Activated CD4-positive, alpha-beta T cell treated with anti-CD3 and anti-CD28 coated beads, Interleukin-2, amount 10 ng/mL, durations not matched to agents 7 days and 5 days (primary cell): Measurements from ENCODE around the gene VWA8. TPM values are rescaled to one million over a fixed set of nuclear protein-coding genes. Genes with fewer than 3 reads are reported as not detected.
"Not testable (repeated sequence)": the region's sequence is repeated elsewhere in the genome, so short reads cannot be mapped to it uniquely, and the experiment has no call there.

ENCODE experiments used
- CTCF ChIA-PET: fragments of 350-600 bp; sonication (Branson Sonifier 250); formaldehyde crosslinking; loops from one replicate; lab custom pipeline; 2021; ENCODE audit warnings: antibody characterized with exemption; lab: Charles Lee
- POLR2A ChIA-PET: fragments of 350-600 bp; sonication (Branson Sonifier 250); formaldehyde crosslinking; loops from one replicate; lab custom pipeline; 2021; ENCODE audit warnings: antibody characterized with exemption; lab: Charles Lee
- DNase-seq: peaks from one replicate; pipeline ENCODE4 v3.0.0-alpha.2; 2020
- H3K27ac Mint-ChIP-seq: one replicate; pipeline ENCODE4 v1.8.0; 2021; ENCODE audit warnings: mild to moderate bottlenecking, moderate library complexity, mixed read lengths
- H3K27me3 Mint-ChIP-seq: one replicate; pipeline ENCODE4 v1.8.0; 2021; ENCODE audit warnings: mixed read lengths
- H3K36me3 Mint-ChIP-seq: one replicate; pipeline ENCODE4 v1.8.0; 2021; ENCODE audit warnings: low read depth, mixed read lengths
- H3K4me1 Mint-ChIP-seq: one replicate; pipeline ENCODE4 v1.8.0; 2021; ENCODE audit warnings: mixed read lengths
- H3K4me3 Mint-ChIP-seq: one replicate; pipeline ENCODE4 v1.8.0; 2021; ENCODE audit warnings: mild to moderate bottlenecking, moderate library complexity, mixed read lengths
- H3K9me3 Mint-ChIP-seq: one replicate; pipeline ENCODE4 v1.8.0; 2021; ENCODE audit warnings: mixed read lengths
- total RNA-seq, 2 experiments: library from RNA; stranded (reverse); gene quantifications; one replicate each; pipeline ENCODE4 v1.2.3, GENCODE V29; 2021

Gene VWA8
- total RNA-seq, 2 experiments from 2014 or later, result 17.8 to 17.9 TPM

DNA sequence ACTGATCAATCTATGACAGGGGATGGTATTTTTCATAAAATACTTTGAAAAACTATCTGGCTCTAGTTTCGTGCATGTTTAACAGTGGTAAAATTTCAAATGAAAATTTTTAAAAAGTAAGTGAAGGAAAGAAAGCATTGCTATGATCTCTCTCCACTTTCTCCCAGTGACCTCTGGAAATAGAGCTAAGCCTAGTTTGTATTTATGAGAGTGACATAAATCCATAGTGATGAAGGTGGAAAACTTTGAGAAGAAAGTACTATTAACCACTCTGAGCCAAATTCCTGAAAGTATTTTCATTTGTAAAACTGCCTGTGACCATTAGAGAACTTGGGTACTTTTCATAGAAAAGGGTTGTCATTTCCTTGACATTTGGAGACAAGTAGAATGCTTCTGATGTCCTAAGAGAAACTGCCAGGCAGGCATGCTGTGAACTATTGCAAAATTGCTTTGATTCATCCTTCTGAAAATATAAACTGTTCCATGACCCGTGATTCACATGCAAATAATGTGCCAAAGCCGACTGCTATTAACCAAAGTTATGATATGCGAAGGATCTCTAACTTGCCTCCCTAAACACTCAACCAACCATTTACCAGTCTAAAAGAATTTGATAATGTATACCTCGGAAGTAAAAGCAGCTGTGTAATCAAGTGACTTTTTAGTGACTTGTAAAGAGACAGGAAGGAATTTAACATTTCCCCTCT, 133.2 kb downstream of the VWA8 start:
- H3K4me1 Mint-ChIP-seq, result no peaks in the 10 kb centered on the region
- no peak overlapping the region for H3K27ac Mint-ChIP-seq
- H3K27me3 Mint-ChIP-seq, result no peaks in the 10 kb centered on the region
- ChIA-PET POLR2A (no interaction called here), CTCF (no interaction called here)
- no peak overlapping the region for H3K4me3 Mint-ChIP-seq
- no peaks in the 10 kb centered on the region for H3K9me3 Mint-ChIP-seq
- H3K36me3 Mint-ChIP-seq, result peaks cover 20% of the 10 kb centered on the region
- no peak for DNase-seq

GRCh38 chr13:41825691-41826090, 135.2 kb downstream of the VWA8 start:
- POLR2A ChIA-PET, result no interaction called here
- no peak for DNase-seq
- no peaks in the 10 kb centered on the region for H3K4me1 Mint-ChIP-seq
- H3K27me3 Mint-ChIP-seq, result no peaks in the 10 kb centered on the region
- CTCF ChIA-PET, result interaction anchor here (0.6 to 1.4 kb wide), 2 partner anchors 12 to 41 kb away, joined by 4 to 6 read pairs; no protein-coding TSS in a partner anchor
- peaks cover 19% of the 10 kb centered on the region for H3K36me3 Mint-ChIP-seq
- no peaks in the 10 kb centered on the region for H3K9me3 Mint-ChIP-seq
- H3K4me3 Mint-ChIP-seq, result no peak overlapping the region
- no peak overlapping the region for H3K27ac Mint-ChIP-seq

DNA sequence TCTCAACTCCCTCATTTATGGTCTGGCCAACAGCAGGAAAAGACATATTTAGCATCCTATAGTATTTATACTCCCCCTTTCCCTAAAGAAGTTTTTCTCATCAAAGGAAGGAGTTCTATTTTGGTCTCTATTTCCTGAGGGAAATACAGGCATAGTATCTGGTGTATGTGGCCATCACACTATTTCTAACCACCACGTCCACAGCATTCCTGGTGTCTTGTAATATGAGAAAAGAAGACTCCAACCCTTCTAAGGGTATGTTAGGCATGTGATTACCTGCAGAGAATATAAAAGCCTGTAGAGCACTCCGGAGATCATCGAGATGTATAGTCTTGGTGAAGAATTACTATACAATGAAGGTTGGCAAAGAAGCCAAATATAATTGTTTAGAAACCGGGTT, 137.4 kb downstream of the VWA8 start:
- Mint-ChIP-seq H3K9me3 (no peaks in the 10 kb centered on the region), H3K27me3 (no peaks in the 10 kb centered on the region), H3K36me3 (peaks cover 18% of the 10 kb centered on the region), H3K4me3 (no peak overlapping the region), H3K27ac (no peak overlapping the region), H3K4me1 (no peaks in the 10 kb centered on the region)
- no peak for DNase-seq
- POLR2A ChIA-PET, result no interaction called here
- CTCF ChIA-PET, result no interaction called here

DNA sequence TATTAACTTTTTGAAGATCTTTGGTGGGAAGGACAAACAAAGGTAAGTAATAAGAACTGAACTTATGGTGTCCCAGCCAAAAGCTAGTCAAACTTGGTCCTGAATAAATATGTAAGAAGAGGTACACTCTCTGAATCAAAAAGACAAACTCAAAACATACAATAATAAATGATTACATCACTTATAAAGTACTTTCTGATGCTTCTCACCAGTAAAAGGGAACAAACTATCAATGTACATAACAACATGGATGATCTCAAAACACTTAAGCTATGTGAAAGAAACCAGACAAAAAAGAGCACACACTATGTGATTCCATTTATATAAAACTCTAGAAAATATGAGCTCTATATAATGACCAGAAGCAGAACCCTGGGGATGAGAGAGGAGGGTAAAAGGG, 138.3 kb downstream of the VWA8 start:
- no peak for DNase-seq
- Mint-ChIP-seq H3K9me3 (no peaks in the 10 kb centered on the region), H3K36me3 (peaks cover 19% of the 10 kb centered on the region), H3K27me3 (no peaks in the 10 kb centered on the region), H3K4me3 (no peak overlapping the region), H3K27ac (no peak overlapping the region), H3K4me1 (no peaks in the 10 kb centered on the region)
- ChIA-PET POLR2A (no interaction called here), CTCF (interaction anchor here (1.3 kb wide), 1 partner anchor 11 kb away, joined by 3 read pairs; no protein-coding TSS in a partner anchor)

- no peak overlapping the region for H3K27ac Mint-ChIP-seq
- ChIA-PET CTCF (no interaction called here), POLR2A (no interaction called here)
- H3K4me1 Mint-ChIP-seq, result no peaks in the 10 kb centered on the region
- peaks cover 20% of the 10 kb centered on the region for H3K36me3 Mint-ChIP-seq
- no peak for DNase-seq
- H3K27me3 Mint-ChIP-seq, result no peaks in the 10 kb centered on the region
- H3K9me3 Mint-ChIP-seq, result no peaks in the 10 kb centered on the region
- no peak overlapping the region for H3K4me3 Mint-ChIP-seq
These were observed 139.7 kb downstream of the VWA8 start for GRCh38 chr13:41821238-41821594.

DNA sequence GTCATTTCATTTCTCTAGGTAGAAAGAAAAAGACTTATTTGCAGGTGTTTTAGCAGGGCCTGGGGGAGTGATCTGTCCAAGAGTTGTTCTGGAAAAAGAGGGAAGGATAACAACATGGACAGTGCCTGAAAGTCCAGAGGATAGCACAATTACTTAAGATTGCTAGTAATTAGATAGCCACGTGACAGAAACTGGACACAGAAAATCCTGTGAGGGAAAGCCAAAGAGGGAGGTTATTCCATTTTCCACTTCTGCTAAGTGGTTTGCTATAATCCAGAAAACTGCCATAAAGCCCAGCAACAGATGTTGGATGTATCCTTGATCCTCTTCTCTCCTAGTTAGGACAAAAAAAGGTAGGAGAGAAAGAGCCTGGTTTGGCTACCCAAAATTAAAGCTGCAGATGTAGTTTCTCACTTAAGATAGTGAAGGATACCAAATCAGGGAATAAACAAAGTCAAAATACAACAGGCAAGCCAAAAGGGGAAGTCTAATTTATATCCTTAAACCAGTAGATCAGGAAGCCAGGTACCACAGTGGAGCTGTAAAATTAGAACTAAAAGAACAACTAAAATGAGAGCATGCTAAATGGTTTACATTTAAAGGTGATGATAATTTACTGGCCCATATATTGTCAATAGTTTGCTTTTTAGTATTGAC, 140.2 kb downstream of the VWA8 start:
- peaks cover 25% of the 10 kb centered on the region for H3K36me3 Mint-ChIP-seq

DNA sequence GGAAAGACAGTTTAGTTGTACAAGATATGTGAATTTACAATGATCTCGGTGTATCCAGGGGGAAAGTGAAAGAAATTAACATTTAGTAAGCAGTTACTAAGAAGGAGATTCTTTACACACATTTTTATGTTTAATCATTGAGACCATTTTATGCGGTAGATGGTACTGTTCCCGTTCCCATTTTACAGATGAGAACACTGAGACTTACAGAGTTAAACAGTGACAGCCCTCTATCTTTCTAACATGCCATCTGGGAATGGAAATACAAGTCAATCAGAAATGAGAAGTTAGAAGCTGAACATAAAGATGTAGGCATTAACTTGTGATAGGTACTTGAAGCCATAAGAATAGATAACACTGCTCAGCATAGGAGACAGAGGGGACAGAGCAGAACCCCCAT, 144.9 kb downstream of the VWA8 start:
- Mint-ChIP-seq H3K9me3 (no peaks in the 10 kb centered on the region), H3K27me3 (no peaks in the 10 kb centered on the region), H3K4me1 (peaks cover 12% of the 10 kb centered on the region), H3K4me3 (no peak overlapping the region), H3K27ac (no peak overlapping the region), H3K36me3 (peaks cover 34% of the 10 kb centered on the region)
- CTCF ChIA-PET, result no interaction called here
- no peak for DNase-seq
- POLR2A ChIA-PET, result no interaction called here

More for the DNA sequence above, 140.2 kb downstream of the VWA8 start:
- ChIA-PET POLR2A (no interaction called here), CTCF (no interaction called here)
- Mint-ChIP-seq H3K4me1 (no peaks in the 10 kb centered on the region), H3K27me3 (no peaks in the 10 kb centered on the region), H3K27ac (no peak overlapping the region), H3K9me3 (no peaks in the 10 kb centered on the region), H3K4me3 (no peak overlapping the region)
- no peak for DNase-seq

GRCh38 chr13:41813426-41813825, 147.5 kb downstream of the VWA8 start:
- no peak overlapping the region for H3K27ac Mint-ChIP-seq
- ChIA-PET CTCF (interaction anchor here (1.1 to 1.8 kb wide), 2 partner anchors 12 to 20 kb away, joined by 3 to 4 read pairs; no protein-coding TSS in a partner anchor), POLR2A (no interaction called here)
- no peak overlapping the region for H3K4me3 Mint-ChIP-seq
- no peaks in the 10 kb centered on the region for H3K27me3 Mint-ChIP-seq
- no peaks in the 10 kb centered on the region for H3K9me3 Mint-ChIP-seq
- DNase-seq, result no peak
- peaks cover 42% of the 10 kb centered on the region for H3K36me3 Mint-ChIP-seq
- H3K4me1 Mint-ChIP-seq, result peaks cover 12% of the 10 kb centered on the region

- Mint-ChIP-seq H3K36me3 (peaks cover 46% of the 10 kb centered on the region), H3K27ac (no peak overlapping the region), H3K27me3 (no peaks in the 10 kb centered on the region), H3K4me1 (peaks cover 12% of the 10 kb centered on the region), H3K4me3 (no peak overlapping the region), H3K9me3 (no peaks in the 10 kb centered on the region)
- no peak for DNase-seq
- ChIA-PET CTCF (interaction anchor here (1.1 to 1.8 kb wide), 2 partner anchors 12 to 21 kb away, joined by 3 to 4 read pairs; no protein-coding TSS in a partner anchor), POLR2A (no interaction called here)
These were observed 148.1 kb downstream of the VWA8 start for GRCh38 chr13:41812851-41813250.

DNA sequence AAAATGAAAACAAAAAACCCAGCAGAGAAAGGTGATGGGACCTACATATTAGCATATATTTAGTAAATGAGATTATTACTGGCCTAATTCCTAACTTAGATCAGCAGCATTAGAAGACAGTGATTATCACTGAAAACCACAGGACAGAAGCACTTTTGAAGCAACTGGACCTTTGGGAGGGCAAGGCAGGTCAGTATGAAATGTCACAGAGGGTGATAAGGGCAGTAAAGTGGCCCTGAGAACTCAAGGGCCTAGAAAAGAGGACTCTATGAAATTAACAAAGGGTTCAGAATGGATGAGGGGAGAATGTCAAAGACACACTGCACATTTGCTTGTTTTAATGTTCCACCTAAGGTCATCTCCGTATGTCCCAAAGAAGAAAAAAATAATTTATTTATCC, 148.7 kb downstream of the VWA8 start:
- H3K4me1 Mint-ChIP-seq, result peaks cover 12% of the 10 kb centered on the region
- no peaks in the 10 kb centered on the region for H3K27me3 Mint-ChIP-seq
- CTCF ChIA-PET, result no interaction called here
- peaks cover 49% of the 10 kb centered on the region for H3K36me3 Mint-ChIP-seq
- POLR2A ChIA-PET, result no interaction called here
- no peak for DNase-seq
- no peaks in the 10 kb centered on the region for H3K9me3 Mint-ChIP-seq
- no peak overlapping the region for H3K4me3 Mint-ChIP-seq
- H3K27ac Mint-ChIP-seq, result no peak overlapping the region

DNA sequence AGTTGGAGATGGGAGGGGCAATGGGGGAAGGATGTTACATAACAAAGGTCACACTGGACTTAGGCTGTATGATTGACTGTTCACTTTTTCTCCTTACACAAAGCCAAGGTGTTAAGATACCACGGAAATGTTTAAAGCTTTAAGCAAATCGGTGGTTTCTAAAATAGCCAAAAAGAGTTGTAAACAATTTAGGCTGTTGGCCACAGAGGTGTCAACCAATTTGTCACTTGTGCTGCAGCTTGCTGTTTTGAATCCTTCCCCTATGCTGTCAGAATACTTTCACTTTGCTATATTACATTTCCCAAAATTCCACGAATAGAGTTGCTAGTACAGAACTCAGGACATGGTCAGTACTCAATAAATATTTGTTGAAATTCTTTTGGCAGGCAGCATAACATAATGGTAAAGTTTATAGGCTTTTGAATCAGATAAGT, 149.3 kb downstream of the VWA8 start:
- POLR2A ChIA-PET, result no interaction called here
- no peak for DNase-seq
- H3K4me3 Mint-ChIP-seq, result no peak overlapping the region
- H3K27ac Mint-ChIP-seq, result no peak overlapping the region
- CTCF ChIA-PET, result no interaction called here
- H3K4me1 Mint-ChIP-seq, result peaks cover 12% of the 10 kb centered on the region
- H3K9me3 Mint-ChIP-seq, result no peaks in the 10 kb centered on the region
- H3K27me3 Mint-ChIP-seq, result no peaks in the 10 kb centered on the region
- H3K36me3 Mint-ChIP-seq, result peaks cover 51% of the 10 kb centered on the region

GRCh38 chr13:41809962-41810361, 150.9 kb downstream of the VWA8 start:
- Mint-ChIP-seq H3K9me3 (peaks cover 2% of the 10 kb centered on the region), H3K27me3 (no peaks in the 10 kb centered on the region), H3K4me3 (no peak overlapping the region), H3K36me3 (peaks cover 50% of the 10 kb centered on the region), H3K27ac (no peak overlapping the region), H3K4me1 (peaks cover 12% of the 10 kb centered on the region)
- CTCF ChIA-PET, result no interaction called here
- POLR2A ChIA-PET, result no interaction called here
- DNase-seq, result no peak

DNA sequence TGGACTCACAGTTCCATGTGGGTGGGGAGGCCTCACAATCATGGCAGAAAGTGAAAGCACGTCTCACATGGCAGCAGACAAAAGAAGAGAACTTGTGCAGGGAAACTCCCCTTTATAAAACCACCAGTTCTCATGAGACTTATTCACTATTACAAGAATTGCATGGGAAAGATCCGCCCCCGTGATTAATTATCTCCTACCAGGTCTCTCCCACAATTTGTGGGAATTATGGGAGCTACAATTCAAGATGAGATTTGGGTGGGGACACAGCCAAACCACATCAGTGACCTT, 157.5 kb downstream of the VWA8 start:
- POLR2A ChIA-PET, H3K27me3 Mint-ChIP-seq, H3K4me3 Mint-ChIP-seq, H3K4me1 Mint-ChIP-seq, H3K27ac Mint-ChIP-seq, DNase-seq, CTCF ChIA-PET: not testable (repeated sequence)
- Mint-ChIP-seq H3K9me3 (peaks cover 22% of the 10 kb centered on the region), H3K36me3 (peaks cover 55% of the 10 kb centered on the region)
